NCI-H2029 (cell line): ENCODE data around the gene GPR179.
A peak's percentile ranks its signal among the peaks of the same experiment; 100 is the strongest.

Source experiments
- DNase-seq: peaks from one replicate; lab custom pipeline; 2025; lab: John Stamatoyannopoulos, UW

GPR179 gene

GRCh38 chr17:38345743-38346142 is 2.0 kb upstream of the GPR179 start:
- no peak for DNase-seq

DNA sequence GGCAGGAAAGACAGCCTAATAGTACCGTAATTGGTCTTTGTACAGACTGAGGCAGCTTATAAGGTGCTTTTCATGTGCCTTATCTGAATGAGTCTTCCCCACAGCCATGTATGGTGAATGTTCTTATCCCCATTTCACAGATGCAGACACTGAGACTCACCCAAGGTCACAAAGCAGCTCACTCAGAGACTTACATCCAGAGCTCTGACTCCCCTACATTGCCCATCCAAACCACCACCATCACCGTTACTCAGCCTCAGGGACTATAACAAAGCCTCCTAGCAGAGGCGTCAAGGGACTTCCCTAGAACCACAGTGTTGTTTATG is 627 bp upstream of the GPR179 start:
- DNase-seq = no peak

DNA sequence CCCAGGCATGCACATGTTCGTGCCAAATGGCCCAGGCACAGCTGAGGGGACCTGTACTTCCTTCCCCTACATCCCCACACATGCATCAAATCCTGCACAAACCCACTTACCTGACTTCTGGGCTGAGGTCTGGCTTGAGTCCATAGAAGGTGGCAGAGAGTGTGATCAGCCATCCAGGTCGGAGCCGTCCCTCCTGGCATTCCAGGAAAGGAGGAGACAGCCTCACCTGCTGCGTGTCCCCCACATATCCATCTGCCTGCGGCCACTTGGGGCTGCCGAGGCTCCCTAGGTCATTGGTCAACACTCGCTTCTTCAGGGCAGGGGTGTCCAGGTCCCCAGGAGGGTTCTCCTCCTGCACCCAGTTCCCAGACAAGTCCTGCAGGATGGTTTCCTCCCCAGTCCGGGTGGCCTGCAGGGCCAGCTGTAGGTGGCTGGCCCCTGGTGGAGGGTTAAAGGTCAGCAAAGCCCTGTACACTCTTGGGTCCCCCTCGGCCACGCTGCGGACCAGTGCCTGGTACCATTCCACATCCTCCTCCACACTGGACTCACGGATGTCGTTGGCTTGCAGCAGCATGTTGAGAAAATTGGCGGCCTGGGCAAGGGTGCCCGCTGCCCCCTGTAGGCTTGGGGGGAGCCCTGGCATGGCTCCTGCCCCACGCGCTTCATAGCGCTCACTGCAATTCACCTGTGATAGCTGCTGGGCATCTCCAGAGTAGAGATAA is 709 bp downstream of the GPR179 start:
- no peak for DNase-seq

DNA sequence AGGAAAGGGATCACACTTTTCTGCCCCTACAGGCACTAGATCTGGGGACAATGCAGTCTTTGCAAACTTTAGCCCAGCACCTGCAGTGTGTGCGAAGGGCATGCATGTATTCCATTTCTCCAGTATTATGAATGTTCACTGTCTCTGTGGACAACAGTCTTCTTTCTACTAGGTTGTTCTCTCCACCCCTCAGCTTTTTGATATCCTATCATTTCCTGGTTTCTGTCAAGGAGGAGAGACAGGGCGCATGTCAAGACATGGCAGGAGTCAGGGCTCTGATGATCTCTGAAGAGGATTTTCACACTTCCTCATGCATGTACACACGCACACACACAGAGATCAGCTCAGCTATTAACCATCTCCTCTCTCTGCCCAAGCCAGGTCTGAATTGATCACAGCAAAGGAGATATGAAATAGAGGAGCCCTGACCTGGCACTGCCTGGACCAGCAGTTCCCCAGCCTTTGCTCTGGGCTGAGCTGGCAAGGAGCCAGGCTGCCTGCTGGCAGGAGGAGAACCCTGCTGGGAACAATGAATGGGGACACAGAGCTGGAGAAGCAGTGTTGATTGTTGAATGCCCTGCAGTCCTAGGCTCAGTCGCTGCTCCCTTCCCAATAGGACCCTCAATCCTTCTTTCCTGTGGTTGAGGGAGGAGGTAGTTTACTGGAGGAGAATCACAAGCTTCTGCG is 2.6 kb downstream of the GPR179 start:
- DNase-seq = peak; percentile 67

DNA sequence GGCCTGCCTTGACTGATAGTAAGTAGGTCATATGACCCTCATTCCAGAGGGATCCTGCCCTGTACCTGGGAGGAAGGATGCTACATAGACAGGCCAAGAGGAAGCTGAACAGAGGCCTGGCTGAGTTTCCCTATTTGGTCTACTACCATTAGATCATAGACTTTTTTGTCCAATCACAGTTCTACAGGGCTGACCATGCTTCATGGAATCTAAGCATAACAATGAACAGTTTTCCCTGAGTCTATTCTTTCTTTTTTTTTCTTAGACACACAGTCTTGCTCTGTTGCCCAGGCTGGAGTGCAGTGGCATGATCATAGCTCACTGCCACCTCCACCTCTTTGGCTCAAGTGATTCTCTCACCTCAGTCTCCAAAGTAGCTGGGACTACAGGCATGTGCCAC is 3.9 kb downstream of the GPR179 start:
- no peak for DNase-seq

DNA sequence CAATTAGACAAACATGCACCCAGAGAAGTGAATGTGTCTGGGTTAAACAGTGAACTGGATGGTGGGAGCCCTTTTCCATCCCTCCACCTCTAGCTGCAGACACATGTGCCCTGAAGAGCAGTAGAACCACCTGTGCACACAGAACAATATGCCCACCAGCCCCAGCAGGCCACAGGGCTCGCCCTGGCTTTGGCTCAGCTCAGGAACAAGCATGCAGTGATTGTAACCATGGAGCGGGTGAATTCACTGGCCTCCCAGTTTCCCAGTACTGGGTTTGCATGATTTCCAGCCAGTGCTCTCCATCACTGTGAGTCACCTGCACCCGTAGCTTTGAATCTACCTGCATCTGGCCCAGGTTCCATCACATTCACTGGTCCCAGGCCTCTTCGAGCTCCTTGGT is 5.2 kb downstream of the GPR179 start:
- DNase-seq = no peak

DNA sequence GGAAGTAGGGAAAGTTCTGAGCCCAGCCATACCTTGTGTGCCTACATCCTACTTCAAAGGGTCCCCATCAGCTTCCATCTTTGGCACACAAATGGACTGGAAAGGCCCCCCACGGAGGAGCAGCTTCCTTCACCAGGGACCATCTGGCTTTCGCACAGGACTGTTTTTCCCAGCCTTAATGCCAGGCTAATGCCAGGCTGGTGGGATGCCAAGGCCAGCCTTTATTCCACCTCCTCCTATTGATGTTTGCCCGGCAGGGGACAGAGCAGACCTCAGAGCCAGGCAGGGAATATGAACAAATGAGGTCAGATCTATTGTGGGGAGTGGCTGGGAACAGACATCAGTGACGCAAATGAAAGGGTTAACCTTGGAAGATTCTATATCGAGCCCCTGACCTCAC is 5.7 kb downstream of the GPR179 start:
- no peak for DNase-seq

DNA sequence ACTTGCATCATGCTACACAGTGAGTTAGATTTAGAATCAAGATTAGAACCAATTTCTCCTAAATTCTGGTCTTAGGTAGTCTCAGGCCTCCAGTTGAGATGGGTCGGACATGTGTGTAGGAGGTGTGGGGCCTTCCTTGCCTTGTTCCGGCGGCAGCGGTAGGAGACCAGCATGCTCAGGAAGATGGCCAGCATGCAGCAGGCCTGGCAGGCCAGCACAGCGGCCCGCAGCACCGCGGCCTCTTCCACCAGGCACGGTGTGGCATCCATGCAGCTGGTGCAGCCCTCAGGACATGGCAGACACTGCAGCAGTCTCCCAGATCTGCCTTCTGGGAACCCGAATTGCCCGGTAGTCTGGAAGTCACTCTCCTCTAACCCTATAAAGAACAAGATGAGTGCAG is 6.9 kb downstream of the GPR179 start:
- no peak for DNase-seq

DNA sequence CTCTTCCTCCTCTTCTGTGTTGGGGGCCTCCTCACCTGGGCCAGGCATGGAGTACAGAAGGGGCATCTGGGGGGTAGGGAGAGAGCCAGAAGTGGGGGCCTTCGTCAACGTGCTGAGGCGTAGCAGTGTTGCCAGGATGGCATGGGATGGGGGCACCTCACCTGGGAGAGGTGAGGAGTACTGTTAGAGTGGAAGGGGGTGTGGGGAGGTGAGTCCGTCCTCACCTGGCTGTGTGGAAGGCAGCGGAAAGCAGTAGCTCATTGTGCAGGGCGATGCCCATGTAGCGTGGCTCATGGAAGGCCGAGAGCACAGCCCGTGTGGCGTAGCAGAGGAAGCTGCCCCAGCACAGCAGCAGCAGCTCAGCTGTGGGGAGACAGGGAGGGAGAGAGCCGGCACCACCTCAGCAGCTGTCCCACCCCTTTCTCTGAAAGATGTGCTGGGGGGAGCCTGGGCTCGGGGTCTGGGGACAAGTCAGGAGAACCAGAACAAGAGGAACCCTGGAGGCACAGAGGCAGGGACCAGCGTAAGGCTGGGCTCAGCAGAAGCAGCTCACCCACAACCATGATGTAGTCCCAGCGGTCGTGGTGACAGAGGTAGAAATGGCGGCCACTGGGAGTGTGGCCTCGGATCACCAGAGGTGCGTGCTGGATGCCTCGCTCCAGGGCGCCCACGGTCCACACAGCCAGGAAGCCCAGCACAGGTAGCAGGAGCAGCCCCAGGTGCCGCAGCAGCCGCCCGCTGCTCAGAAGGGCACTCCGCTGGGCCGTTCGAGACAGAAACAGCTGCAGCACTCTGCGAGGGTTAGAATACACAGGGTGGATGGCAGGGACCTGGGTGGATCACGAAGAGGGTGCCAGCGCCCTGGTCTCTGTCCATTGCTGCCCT is 9.0 kb downstream of the GPR179 start:
- no peak for DNase-seq

- DNase-seq = no peak
Measured at GRCh38 chr17:38333635-38334295, 10.0 kb downstream of the GPR179 start.

- DNase-seq = no peak
Measured at GRCh38 chr17:38332735-38333134, 11.0 kb downstream of the GPR179 start.

DNA sequence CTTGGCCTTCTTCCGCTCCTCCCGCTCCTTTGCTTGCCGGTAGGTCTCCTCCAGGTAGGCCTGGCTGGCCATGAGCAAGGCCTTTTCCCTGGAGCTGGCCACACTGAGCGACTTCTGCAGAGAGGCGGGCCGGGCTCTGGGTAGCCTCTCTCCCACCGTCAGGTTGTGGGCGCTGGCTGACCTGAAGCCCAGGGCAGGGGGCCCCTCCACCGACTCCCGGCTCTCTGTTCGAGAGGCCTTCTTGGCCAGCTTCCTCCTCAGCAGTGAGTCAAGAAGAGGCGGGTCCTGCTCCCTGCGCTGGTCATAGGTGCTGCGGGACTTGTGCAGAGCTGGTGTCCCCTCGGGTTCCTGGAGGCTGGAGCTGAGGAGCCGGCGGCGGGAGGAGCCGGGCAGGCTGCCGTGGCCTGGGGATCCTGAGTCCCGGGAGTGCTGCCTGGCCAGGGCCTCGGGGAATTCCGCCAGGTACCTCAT is 12.8 kb downstream of the GPR179 start:
- no peak for DNase-seq

- DNase-seq = no peak
Measured at GRCh38 chr17:38329808-38330730, 13.7 kb downstream of the GPR179 start.

DNA sequence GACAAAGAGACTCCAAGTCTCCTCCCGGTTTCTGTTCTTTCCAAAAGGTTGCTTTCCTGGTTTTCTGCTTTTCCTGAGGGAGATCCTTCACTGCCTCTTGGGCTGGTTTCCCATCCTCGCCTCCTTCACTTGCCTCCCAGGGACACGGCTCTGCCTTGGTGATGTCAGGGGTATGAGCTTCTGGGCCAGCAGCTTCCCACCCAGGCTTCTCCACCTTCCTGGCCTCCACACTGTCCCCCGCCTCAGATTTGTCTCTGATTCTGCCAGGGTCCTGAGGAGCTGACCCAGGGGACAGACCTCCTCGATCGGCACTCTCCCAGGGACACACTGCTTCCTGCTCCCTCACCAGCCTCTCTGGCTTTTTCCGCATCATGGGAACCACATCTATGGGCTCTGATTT is 14.5 kb downstream of the GPR179 start:
- no peak for DNase-seq

- no peak for DNase-seq
Measured at GRCh38 chr17:38328620-38329019, 15.1 kb downstream of the GPR179 start.

DNA sequence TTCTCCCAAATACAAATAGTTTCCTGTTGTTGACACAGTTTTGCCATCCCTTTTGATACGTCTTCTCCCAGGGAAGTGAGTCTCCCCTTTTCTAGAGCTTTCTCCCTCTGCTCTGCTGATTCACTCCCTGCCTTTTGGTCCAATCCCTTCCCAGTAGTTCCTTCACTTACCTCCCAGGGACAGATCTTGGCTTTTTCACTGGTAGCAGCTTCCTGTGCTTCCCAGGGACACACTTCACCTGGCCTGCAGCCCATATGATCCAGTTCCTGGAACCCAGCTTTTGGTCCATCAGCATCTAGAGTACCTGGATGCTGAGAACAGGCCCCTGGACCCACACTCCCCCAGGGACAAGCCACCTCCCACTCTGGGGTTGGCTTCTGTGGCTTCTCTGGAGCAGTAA is 15.8 kb downstream of the GPR179 start:
- no peak for DNase-seq

- no peak for DNase-seq
Measured at GRCh38 chr17:38326996-38327792, 16.6 kb downstream of the GPR179 start.

- no peak for DNase-seq
Measured at GRCh38 chr17:38325221-38325851, 18.4 kb downstream of the GPR179 start.

- no peak for DNase-seq
Measured at GRCh38 chr17:38324772-38325171, 19.0 kb downstream of the GPR179 start.

GRCh38 chr17:38324141-38324697 is 19.5 kb downstream of the GPR179 start:
- no peak for DNase-seq
